GM18511 (cell line): ENCODE results near the gene DIO3.
"Not testable (repeated sequence)": the region's sequence is repeated elsewhere in the genome, so short reads cannot be mapped to it uniquely, and the experiment has no call there.

Experiments used
- ATAC-seq: cut with Tn5 transposase; IDR thresholded peaks from one replicate; pipeline ENCODE4 v1.9.1; 2021; ENCODE audit warnings: mild to moderate bottlenecking, moderate library complexity; ENCODE audit not compliant: unreplicated experiment

DIO3 gene

GRCh38 chr14:101557811-101558738 lies 3.2 kb upstream of the DIO3 start:
- ATAC-seq: no peak

GRCh38 chr14:101558739-101559240 lies 2.5 kb upstream of the DIO3 start:
- no peak for ATAC-seq

DNA sequence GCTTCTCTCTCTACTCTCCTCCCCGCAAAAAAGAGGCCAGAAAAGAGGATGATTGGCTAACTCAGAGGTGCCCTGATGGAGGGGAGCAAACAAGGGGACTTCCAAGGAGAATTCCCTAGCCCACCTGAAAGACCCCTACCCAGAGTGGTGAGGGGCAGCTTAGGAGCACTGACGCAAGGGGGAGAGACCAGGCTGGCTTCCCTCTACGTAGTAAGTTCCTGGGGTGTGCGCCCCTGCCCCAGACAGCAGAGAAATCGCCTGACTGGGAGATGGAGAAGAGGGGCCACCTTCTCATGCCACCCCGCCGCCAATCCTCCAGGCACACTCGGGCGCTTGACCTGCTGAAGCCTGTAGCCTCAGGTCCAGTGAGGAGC lies 2.1 kb upstream of the DIO3 start:
- no peak for ATAC-seq

DNA sequence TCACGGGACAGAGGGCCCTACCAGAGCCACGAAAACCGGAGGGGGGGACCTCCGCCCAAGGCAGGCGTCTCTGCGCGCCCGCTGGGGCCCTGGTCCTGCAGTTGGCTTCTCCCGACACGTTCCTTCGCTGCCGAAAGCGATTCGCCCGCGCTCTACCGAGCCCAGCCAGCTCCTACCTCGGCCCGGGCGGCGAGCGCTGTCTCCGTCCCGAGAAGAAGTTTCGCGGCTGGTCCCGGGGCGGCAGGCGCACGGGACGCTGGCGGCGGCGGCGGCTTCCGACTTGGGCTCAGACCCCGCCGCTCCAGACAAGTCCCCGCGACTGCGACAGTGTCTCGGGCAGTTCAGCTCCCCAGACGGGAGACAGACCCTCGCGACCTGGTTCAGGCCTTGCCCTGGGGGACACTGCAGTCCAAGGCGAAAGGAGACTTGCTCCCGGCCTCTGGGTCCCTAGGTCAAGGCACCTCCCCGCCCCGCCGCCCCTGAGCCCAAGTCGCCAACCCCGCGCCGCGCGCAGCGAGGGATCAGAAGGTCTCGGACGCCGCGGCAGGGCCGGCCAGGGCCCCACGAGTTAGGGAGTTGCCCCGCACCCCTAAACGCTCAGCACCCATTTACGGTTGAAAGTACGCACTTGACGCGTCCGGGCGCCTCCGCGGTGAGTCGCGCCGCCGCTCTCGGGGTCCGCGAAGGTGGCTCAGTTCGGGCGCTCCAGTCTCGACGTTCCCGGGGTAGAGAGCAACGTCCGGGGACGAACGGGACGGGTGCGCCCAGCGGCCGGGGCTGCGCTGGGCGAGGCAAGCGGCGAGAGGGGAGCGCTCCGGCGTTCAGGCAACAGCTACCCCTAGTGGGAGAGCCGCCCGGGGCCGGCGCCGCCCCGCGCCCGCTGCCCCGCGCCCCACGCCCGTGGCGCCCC lies 1.4 kb upstream of the DIO3 start:
- ATAC-seq: no peak

- ATAC-seq: no peak
These were observed 671 bp upstream of the DIO3 start for GRCh38 chr14:101560534-101561113.

DNA sequence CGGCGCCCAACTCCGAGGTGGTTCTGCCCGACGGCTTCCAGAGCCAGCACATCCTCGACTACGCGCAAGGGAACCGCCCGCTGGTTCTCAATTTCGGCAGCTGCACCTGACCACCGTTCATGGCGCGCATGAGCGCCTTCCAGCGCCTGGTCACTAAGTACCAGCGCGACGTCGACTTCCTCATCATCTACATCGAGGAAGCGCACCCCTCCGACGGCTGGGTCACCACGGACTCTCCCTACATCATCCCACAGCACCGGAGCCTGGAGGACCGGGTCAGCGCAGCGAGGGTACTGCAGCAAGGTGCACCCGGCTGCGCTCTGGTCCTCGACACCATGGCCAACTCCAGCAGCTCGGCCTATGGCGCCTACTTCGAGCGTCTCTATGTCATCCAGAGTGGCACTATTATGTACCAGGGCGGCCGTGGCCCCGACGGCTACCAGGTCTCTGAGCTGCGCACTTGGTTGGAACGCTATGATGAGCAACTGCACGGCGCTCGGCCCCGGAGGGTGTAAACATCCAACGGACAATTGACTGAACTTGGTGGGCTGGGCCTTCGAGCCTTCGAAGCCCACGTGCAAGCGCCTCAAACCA lies 699 bp downstream of the DIO3 start:
- ATAC-seq: no peak

GRCh38 chr14:101562659-101563351 lies 1.5 kb downstream of the DIO3 start:
- no peak for ATAC-seq

DNA sequence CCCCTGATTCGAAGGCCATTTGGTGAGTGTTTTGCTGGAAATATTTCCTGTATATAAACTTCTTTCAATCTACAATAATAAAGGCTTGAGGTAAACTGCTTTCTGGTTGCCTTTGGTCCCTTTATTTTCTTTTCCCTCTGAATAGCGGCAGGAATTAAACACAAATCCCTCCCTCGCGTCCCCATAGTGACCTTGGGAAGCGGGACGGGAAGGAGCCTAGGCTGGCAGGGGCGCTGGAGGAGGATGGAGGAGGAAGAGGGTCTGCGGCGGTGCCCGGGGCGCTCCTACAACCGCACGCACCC lies 2.0 kb downstream of the DIO3 start:
- no peak for ATAC-seq

- no peak for ATAC-seq
These were observed 2.6 kb downstream of the DIO3 start for GRCh38 chr14:101563654-101564443.

- no peak for ATAC-seq
These were observed 3.1 kb downstream of the DIO3 start for GRCh38 chr14:101564444-101564776.

DNA sequence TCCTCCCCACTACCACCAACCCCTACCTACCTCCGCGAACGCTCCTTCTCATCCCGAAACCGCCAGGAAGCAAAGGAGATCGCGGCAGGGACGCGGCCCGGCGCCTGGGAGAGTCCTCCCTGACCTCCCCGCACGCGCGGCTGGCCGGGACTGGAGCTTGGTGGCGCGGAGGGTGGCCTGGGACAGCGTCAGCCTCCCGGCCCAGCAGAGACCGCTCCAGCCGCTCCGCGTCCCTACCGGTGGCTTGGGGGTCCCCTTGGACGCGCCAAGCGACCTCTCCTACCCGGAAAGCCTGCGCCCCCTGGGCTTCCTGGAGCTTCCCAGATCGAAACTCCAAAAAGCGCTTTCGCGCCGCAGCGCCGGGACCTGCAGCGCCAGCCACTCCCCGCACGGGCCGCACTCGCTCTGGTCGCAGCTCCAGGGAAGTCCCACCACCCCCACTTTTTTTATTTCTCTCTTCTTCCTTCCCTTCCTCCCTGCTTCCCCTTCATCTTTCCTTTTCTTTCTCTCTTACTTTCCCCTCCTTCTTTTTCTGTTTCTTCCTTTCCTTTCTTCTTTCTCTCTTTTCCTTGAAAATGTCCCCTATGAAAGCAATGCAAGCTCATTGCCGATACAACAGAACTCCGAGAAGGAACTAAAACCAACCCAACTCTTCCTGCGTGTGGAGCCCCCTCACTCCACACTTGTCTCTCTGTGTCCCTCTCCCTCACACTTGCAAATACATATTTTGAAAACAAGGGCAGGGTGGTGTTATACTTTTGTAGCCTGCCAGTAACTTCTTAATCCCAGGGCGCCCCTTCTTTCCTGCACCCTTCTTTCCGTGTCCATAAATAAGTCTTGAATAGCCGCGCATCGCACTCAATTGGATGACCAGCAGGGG lies 3.8 kb downstream of the DIO3 start:
- ATAC-seq: no peak

- no peak for ATAC-seq
These were observed 6.0 kb downstream of the DIO3 start for GRCh38 chr14:101567252-101567651.

GRCh38 chr14:101571004-101571403 lies 9.7 kb downstream of the DIO3 start:
- no peak for ATAC-seq

DNA sequence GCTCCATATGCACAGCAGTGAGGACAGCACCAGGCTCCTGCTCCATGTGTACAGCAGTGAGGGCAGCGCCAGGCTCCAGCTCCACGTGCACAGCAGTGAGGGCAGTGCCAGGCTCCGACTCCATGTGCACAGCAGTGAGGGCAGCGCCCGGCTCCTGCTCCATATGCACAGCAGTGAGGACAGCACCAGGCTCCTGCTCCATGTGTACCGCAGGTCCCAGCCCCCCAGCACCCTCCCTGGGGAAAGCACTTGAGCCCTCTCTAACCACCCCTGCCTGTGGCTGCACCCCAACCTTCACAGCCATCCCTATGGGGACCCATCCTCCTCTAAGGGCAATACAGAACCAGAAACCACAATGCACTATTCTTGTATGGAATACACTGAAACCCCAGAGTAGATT lies 11.2 kb downstream of the DIO3 start:
- ATAC-seq: not testable (repeated sequence)

DNA sequence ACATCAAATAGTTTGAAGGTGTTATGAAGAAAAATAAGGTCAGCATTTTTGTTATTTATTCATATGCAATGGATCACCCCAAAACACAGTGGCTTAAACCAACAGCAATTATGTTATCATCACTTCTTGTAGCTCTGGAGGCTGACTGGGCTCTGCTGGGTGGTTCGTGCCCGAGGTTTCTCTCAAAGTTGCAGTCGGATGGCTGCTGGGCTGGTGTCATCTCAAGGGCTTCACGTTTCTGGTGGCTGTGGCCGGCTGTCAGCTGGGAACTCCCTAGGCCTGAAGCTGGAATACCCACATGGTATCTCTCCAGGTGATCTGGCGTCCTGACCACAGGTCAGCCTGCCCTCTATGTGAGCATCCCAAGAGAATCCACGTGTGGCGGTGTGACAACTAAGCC lies 12.0 kb downstream of the DIO3 start:
- no peak for ATAC-seq

DNA sequence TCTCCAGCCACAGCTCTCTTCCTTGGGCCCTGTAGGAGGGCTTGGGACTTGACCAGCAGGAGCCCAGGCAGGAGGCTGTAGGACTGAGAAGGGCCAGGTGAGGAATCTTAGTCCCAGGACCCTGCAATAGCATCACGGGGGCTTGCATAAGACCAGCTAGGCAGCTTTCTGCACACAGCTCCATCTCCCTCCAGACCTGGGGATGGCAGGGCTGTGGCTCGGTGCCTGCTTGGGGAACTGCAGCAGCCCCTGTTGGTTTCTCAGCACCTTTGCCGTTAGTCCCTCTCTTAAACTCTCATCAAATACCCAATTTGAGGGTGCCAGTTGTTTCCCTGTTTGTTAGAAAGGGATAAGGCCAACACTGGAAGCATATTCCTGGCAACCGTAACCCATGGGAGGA lies 14.3 kb downstream of the DIO3 start:
- no peak for ATAC-seq

DNA sequence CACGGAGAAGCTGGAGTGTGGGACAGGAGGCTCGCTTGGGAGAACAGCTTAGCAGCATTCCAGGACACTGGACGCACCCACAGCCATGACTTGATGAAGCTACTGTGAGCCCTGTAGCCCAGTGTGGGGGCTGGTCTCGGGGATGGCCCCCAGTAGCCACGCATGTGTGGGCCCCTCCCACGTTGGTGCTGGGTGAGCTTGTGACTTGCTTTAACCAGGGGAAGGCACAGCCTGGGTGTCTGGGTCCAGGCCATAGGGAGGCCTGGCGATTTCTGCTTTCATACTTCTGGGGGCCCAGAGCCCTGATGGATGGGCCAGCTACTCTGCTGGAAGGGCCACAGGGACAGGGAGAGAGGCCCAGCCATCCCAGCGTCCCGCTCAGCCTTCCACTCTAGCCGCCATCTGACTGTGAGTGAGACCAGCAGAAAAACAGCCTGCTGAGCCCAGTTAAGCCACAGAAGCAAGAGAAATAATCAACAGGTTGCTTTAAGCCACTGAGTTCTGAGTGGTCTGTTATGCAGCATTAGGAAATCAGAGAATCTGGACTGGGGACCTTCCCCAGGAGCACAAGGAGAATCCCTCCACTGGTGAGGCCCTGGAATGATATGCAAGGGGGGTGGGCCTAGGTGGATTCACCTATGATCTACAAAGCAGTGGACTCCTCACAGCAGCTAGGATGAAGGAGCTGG lies 16.1 kb downstream of the DIO3 start:
- no peak for ATAC-seq

GRCh38 chr14:101578489-101578888 lies 17.2 kb downstream of the DIO3 start:
- ATAC-seq: no peak
